GM12891 (cell line): ENCODE results near the gene CCL14.

Experiments
- PAX5 ChIP-seq: IDR thresholded peaks from 2 replicates; pipeline ENCODE4 v1.6.1; 2011; ENCODE audit warnings: low read length, moderate library complexity, mild to moderate bottlenecking; ENCODE audit not compliant: insufficient read depth, severe bottlenecking
- POLR2A ChIP-seq: IDR thresholded peaks from 2 replicates; pipeline ENCODE4 v1.6.1; 2011; ENCODE audit warnings: low read depth, low read length, control low read depth
- POLR2AphosphoS5 ChIP-seq: IDR thresholded peaks from 2 replicates; pipeline ENCODE4 v1.6.1; 2011; ENCODE audit warnings: low read depth, low read length, control low read depth
- POU2F2 ChIP-seq: IDR thresholded peaks from 2 replicates; pipeline ENCODE4 v1.6.1; 2011; ENCODE audit warnings: low read depth, mild to moderate bottlenecking, control low read depth, low read length, moderate library complexity

- TF ChIP-seq POLR2AphosphoS5 (no peak), POLR2A (no peak), PAX5 (no peak), POU2F2 (no peak)
These were observed 31.3 kb upstream of the CCL14 start, which contains the start of gene CCL23 for GRCh38 chr17:36017799-36018198.
